ENCODE data around the gene HOXA6. TPM values are rescaled to one million over a fixed set of nuclear protein-coding genes. Genes with fewer than 3 reads are reported as not detected.

Gene HOXA6
- total RNA-seq, 1 donor from 2014 or later = not detected

GRCh38 chr7:27108390-27109127 is 39.0 kb downstream of the HOXA6 start:
- Mint-ChIP-seq H3K36me3 (no peaks in the 10 kb centered on the region), H3K27me3 (ENCODE audit: insufficient read depth, low read depth) (peaks cover 95% of the 10 kb centered on the region), H3K9me3 (peaks cover 3% of the 10 kb centered on the region), H3K4me3 (peak overlapping the region; percentile 49), H3K4me1 (no peaks in the 10 kb centered on the region), H3K27ac (no peak overlapping the region)
- peak; percentile 83 for DNase-seq (ENCODE audit: low spot score)
- no peak overlapping the region for H3K4me3 ChIP-seq
- H2AFZ ChIP-seq (replicated peaks) = no peak overlapping the region
- no peak overlapping the region for H3K9ac ChIP-seq
- no peaks in the 10 kb centered on the region for H3K79me2 ChIP-seq (ENCODE audit: low read depth)
- no peak overlapping the region for H3K27ac ChIP-seq
- H3K9me3 ChIP-seq (ENCODE audit: low read depth) = no peaks in the 10 kb centered on the region
- H3K4me2 ChIP-seq = no peak overlapping the region
- TF ChIP-seq EZH2 (IDR thresholded peaks at IDR 0.05) (peak; percentile 94), CTCF (IDR thresholded peaks at IDR 0.05) (no peak), EZH2phosphoT487 (IDR thresholded peaks at IDR 0.05) (peak; percentile 86)
- H4K20me1 ChIP-seq (ENCODE audit: low read depth) = peaks cover 100% of the 10 kb centered on the region
- H3K27me3 ChIP-seq = peaks cover 100% of the 10 kb centered on the region
- peaks cover 24% of the 10 kb centered on the region for H3F3A ChIP-seq (ENCODE audit: low read depth)
- H3K4me1 ChIP-seq = no peaks in the 10 kb centered on the region
- H3K36me3 ChIP-seq = no peaks in the 10 kb centered on the region

GRCh38 chr7:27107391-27108381 is 39.9 kb downstream of the HOXA6 start:
- peaks cover 100% of the 10 kb centered on the region for H3K27me3 ChIP-seq
- no peaks in the 10 kb centered on the region for H3K79me2 ChIP-seq (ENCODE audit: low read depth)
- H2AFZ ChIP-seq (replicated peaks) = no peak overlapping the region
- H3K9me3 ChIP-seq (ENCODE audit: low read depth) = no peaks in the 10 kb centered on the region
- Mint-ChIP-seq H3K27me3 (ENCODE audit: insufficient read depth, low read depth) (peaks cover 97% of the 10 kb centered on the region), H3K4me1 (no peaks in the 10 kb centered on the region), H3K4me3 (no peak overlapping the region), H3K9me3 (peaks cover 3% of the 10 kb centered on the region), H3K27ac (no peak overlapping the region), H3K36me3 (no peaks in the 10 kb centered on the region)
- peaks cover 100% of the 10 kb centered on the region for H4K20me1 ChIP-seq (ENCODE audit: low read depth)
- no peak for DNase-seq (ENCODE audit: low spot score)
- TF ChIP-seq CTCF (IDR thresholded peaks at IDR 0.05) (no peak), EZH2 (IDR thresholded peaks at IDR 0.05) (no peak), EZH2phosphoT487 (IDR thresholded peaks at IDR 0.05) (peak; percentile 1)
- no peaks in the 10 kb centered on the region for H3K36me3 ChIP-seq
- no peaks in the 10 kb centered on the region for H3K4me1 ChIP-seq
- H3K4me3 ChIP-seq = no peak overlapping the region
- peaks cover 16% of the 10 kb centered on the region for H3F3A ChIP-seq (ENCODE audit: low read depth)
- no peak overlapping the region for H3K4me2 ChIP-seq
- H3K9ac ChIP-seq = no peak overlapping the region
- no peak overlapping the region for H3K27ac ChIP-seq

GRCh38 chr7:27106901-27107240 is 40.7 kb downstream of the HOXA6 start:
- H3K4me2 ChIP-seq = no peak overlapping the region
- H3K4me3 Mint-ChIP-seq = no peak overlapping the region
- no peaks in the 10 kb centered on the region for H3K36me3 ChIP-seq
- peaks cover 11% of the 10 kb centered on the region for H3F3A ChIP-seq (ENCODE audit: low read depth)
- H3K27ac Mint-ChIP-seq = no peak overlapping the region
- no peaks in the 10 kb centered on the region for H3K79me2 ChIP-seq (ENCODE audit: low read depth)
- no peak overlapping the region for H2AFZ ChIP-seq (replicated peaks)
- H3K27ac ChIP-seq = no peak overlapping the region
- H3K9me3 ChIP-seq (ENCODE audit: low read depth) = no peaks in the 10 kb centered on the region
- H3K9me3 Mint-ChIP-seq = peaks cover 3% of the 10 kb centered on the region
- H3K4me1 ChIP-seq = no peaks in the 10 kb centered on the region
- H3K36me3 Mint-ChIP-seq = no peaks in the 10 kb centered on the region
- no peak overlapping the region for H3K4me3 ChIP-seq
- peaks cover 100% of the 10 kb centered on the region for H4K20me1 ChIP-seq (ENCODE audit: low read depth)
- no peak for DNase-seq (ENCODE audit: low spot score)
- peaks cover 96% of the 10 kb centered on the region for H3K27me3 Mint-ChIP-seq (ENCODE audit: insufficient read depth, low read depth)
- H3K4me1 Mint-ChIP-seq = no peaks in the 10 kb centered on the region
- no peak for TF ChIP-seq EZH2phosphoT487 (IDR thresholded peaks at IDR 0.05)
- peak; percentile 80 for TF ChIP-seq EZH2 (IDR thresholded peaks at IDR 0.05)
- no peak for TF ChIP-seq CTCF (IDR thresholded peaks at IDR 0.05)
- peaks cover 100% of the 10 kb centered on the region for H3K27me3 ChIP-seq
- H3K9ac ChIP-seq = no peak overlapping the region

Measured in neural progenitor cell (in vitro differentiated cells).